Measurements from ENCODE around the gene MPP3.
"Not testable (repeated sequence)": the region's sequence is repeated elsewhere in the genome, so short reads cannot be mapped to it uniquely, and the experiment has no call there.

The MPP3 gene

GRCh38 chr17:43860927-43861622 is 28.1 kb upstream of the MPP3 start:
- DNase-seq (ENCODE audit: low spot score) = no peak

- no peak for DNase-seq (ENCODE audit: low spot score)
Measured at GRCh38 chr17:43860077-43860725, 27.3 kb upstream of the MPP3 start.

DNA sequence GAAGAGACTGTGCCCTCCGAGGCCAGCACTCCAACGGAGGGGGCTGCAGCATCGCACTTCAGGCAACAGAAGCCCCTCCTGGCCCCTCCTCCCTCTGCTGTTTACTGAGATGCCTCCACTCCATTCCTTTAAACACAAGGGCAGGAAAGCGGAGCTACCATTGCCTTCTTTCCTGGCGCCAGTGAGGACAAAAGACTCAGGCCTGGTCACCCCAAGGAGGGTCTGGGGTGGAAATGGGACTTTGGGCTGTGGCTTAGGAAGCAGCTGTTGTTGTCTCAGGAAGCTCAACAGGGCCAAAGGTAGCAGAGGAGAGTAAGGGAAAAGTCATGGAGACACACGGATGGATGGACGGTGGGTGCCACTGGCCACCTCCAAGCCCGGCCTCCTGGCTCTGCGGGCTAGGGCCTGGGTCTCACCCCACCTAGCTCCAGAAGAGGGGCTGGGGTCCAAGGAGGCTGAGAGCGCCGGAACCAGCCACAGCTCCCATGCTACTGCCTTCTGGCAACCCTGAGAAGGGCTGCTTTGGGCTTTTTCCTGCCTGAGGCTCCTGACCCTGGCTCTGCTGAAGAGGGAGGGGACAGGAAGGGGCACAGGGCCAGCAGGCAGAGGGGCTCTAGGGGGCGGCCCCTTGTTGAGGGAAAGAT is 25.1 kb upstream of the MPP3 start:
- DNase-seq (ENCODE audit: low spot score) = no peak

- no peak for DNase-seq (ENCODE audit: low spot score)
Measured at GRCh38 chr17:43857141-43857540, 24.2 kb upstream of the MPP3 start.

DNA sequence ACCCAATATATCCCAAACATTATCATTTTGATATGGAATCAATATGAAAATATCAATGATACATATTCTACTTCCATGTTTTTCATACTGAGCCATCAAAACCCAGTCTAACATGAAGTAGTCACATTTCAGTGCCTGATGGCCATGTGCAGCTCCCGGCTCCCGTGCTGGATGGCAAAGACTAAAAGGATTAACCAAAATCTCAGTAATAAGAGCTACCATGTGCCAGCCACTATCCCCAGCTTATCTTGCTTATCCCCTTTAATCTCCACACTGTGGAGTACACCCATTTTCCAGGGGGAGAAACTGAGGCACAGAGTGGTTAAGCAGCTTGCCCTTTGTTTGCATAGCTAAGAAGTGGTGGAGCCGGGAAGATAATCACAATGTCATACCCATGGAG is 23.2 kb upstream of the MPP3 start:
- no peak for DNase-seq (ENCODE audit: low spot score)

DNA sequence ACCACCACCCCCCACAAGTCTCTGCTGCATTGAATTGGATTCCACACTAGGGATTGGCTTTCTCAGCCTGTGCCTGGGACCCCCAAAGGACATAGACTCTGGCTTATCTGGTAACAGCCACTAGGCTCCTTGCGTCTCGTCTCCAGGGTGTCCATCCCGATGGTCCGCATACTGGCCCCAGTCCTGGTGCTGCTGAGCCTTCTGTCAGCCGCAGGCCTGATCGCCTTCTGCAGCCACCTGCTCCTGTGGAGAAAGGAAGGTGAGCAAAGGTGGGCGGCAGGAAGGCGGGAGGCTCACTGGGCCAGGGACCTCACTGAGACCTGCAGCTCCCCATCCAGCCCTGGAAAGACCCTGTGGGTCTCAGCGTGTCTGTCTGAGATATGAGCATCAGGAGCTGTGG is 22.1 kb upstream of the MPP3 start:
- DNase-seq (ENCODE audit: low spot score) = no peak

GRCh38 chr17:43854498-43854897 is 21.6 kb upstream of the MPP3 start:
- DNase-seq (ENCODE audit: low spot score) = no peak

DNA sequence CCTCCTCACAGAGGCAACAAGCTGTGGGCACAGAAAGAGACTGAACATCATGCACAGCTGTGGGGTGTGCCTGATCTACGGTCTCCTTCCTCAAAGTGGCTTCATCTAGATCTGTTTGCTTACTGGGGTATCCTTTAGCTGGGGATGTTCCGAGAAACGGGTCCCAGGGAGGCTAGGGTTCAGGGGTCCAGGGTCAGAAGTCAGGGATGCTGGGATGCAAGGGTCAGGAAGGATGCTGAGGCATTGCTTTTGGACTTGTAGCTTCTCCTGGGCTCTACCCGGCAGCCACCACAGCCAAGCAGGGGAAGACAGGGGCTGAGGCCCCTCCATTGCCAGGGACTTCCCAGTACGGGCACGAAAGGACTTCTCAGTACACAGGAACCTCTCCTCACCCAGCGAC is 20.6 kb upstream of the MPP3 start:
- no peak for DNase-seq (ENCODE audit: low spot score)

DNA sequence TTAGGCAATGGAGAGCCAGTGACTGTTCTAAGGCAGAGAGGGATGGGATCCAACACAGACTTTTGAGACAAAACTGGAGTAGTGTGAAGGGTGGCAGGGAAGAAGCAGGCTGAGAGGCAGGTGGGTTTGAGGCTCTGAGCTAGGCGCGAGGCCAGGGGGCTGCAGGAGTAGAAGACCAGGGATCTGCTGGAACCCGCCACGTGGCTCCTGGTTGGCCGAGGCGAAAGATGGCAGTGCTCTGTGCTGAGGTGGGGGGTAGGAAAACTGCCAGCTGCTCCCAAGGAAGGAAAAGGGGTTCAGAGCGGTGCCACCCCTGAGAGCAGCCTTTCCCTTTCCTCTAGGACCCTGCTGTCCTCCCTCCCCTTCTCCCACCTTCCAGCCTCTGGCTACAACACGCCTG is 19.6 kb upstream of the MPP3 start:
- no peak for DNase-seq (ENCODE audit: low spot score)

- DNase-seq (ENCODE audit: low spot score) = no peak
Measured at GRCh38 chr17:43849116-43849515, 16.2 kb upstream of the MPP3 start.

- DNase-seq (ENCODE audit: low spot score) = no peak
Measured at GRCh38 chr17:43848601-43849000, 15.7 kb upstream of the MPP3 start.

GRCh38 chr17:43846963-43847371 is 14.0 kb upstream of the MPP3 start, which contains the start of gene CD300LG:
Gene CD300LG, plus strand, starts transcription at chr17:43847176. Its CDS starts 41 bp downstream, at chr17:43847217.
- DNase-seq (ENCODE audit: low spot score) = peak; percentile 55

- peak; percentile 97 for DNase-seq (ENCODE audit: low spot score)
Measured at GRCh38 chr17:43846221-43846712, 13.3 kb upstream of the MPP3 start.

DNA sequence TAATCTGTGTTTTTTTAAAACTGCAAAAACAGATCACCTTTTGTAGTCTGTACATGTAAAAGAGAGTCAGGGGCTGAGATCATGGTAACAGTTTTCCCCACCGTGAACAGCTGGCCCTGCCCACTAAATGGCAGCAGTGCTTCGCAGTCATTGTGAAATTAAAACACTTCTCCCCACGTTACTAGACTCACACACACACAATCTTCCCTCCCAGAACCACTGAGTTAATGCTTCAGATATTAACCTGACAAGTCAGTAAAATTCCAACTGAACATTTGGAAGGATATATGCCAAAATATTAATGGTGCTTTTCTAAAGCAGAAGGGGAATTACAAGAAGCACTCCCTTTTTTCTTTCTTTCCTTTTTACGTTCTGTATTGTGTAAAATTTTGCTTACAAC is 12.8 kb upstream of the MPP3 start:
- no peak for DNase-seq (ENCODE audit: low spot score)

GRCh38 chr17:43844241-43844640 is 11.3 kb upstream of the MPP3 start:
- DNase-seq (ENCODE audit: low spot score) = no peak

GRCh38 chr17:43842975-43843325 is 10.0 kb upstream of the MPP3 start:
- DNase-seq (ENCODE audit: low spot score) = no peak

- not testable (repeated sequence) for DNase-seq (ENCODE audit: low spot score)
Measured at GRCh38 chr17:43842091-43842974, 9.4 kb upstream of the MPP3 start.

GRCh38 chr17:43841282-43841681 is 8.3 kb upstream of the MPP3 start:
- no peak for DNase-seq (ENCODE audit: low spot score)

DNA sequence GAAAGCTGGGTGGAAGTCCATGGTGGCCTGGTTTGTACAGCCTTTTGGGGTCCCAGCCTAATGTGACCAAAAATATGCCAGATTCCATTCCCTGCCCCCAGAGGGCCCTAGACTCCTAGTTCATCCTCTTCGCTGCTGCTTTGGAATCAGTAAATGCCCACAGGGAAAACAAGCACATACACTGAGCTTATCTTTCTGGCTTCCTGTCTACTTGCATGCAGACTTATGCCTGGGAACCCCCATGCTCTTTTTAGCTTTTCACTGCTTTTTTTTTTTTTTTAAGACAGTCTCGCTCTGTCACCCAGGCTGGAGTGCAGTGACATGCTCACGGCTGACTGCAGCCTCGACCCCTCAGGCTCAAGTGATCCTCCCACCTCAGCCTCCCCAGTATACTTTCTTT is 7.9 kb upstream of the MPP3 start:
- no peak for DNase-seq (ENCODE audit: low spot score)

DNA sequence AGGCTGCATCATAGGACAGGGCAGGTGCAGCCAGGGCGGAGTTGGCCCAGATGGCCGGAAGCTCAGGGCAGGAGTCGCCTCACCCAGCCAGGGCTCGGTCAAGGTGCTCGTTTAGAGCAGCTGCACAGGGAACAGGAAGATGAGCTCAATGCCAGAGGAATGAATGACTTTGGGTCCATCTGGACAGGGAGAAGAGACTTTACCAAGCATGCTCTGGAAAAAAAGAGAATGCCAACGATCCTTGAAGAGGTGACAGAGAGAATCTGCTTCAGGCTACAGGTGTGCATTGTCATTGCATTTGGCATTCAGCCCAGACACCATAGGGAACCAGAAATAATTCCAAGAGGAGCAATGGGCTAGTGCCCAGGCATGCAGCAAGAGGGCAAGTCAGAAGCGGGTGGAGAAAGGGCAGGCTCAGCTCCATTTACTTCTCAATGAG is 6.7 kb upstream of the MPP3 start:
- peak; percentile 55 for DNase-seq (ENCODE audit: low spot score)

GRCh38 chr17:43834106-43834505 is 1.2 kb upstream of the MPP3 start:
- DNase-seq (ENCODE audit: low spot score) = no peak
